HepG2 (cell line): ENCODE results near the gene CD151. TPM values are rescaled to one million over a fixed set of nuclear protein-coding genes. Genes with fewer than 3 reads are reported as not detected.

Source experiments
- ATAC-seq: fragments of 200-7000 bp; cut with Tn5 transposase; 3 replicates; pipeline ENCODE4 v1.9.1; 2020; ENCODE audit warnings: mild to moderate bottlenecking, moderate library complexity
- BruUV-seq: library from RNA; stranded (reverse); fragments of 400-500 nt; replicated peaks from 2 replicates; lab custom pipeline; 2021; lab: Mats Ljungman, UMichigan
- CTCF ChIA-PET: fragments of 300-600 bp; formaldehyde crosslinking; extraction: SDS; loops from one replicate; lab custom pipeline; 2021; ENCODE audit warnings: low total read pairs, inconsistent platforms, low intra/inter-chr PET ratio; lab: Yijun Ruan, JAX
- POLR2A ChIA-PET: fragments of 350-600 bp; sonication (Branson Sonifier 250); formaldehyde crosslinking; loops from one replicate; lab custom pipeline; 2020; ENCODE audit warnings: antibody characterized with exemption, inconsistent platforms; lab: Yijun Ruan, JAX
- DNase-seq: peaks from one replicate; pipeline ENCODE4 v3.0.0-alpha.2; 2015; ENCODE audit warnings: low spot score
- FAIRE-seq: peaks from 3 replicates; lab custom pipeline; 2011; peaks lifted over from hg19 to GRCh38; lab: Jason Lieb, UNC
- H2AFZ ChIP-seq: one replicate; pipeline ENCODE4 v1.6.1; 2011; ENCODE audit warnings: low read length, inconsistent platforms
- H3K27ac ChIP-seq: fragments of 300-600 bp; 3 replicates; pipeline ENCODE4 v1.8.0; 2011; ENCODE audit warnings: mixed run types, mild to moderate bottlenecking, mixed read lengths, low read length, inconsistent platforms; ENCODE audit not compliant: insufficient read depth; ENCODE audit errors: extremely low read length
- H3K27me3 ChIP-seq, 2 experiments: fragments of 200-600 bp in 1 of 2; 2 replicates in 1 of 2; 3 replicates in 1 of 2; pipeline versions ENCODE4 v1.6.0 to v1.8.0; 2011; ENCODE audit warnings: low read length in 2 of 2, mild to moderate bottlenecking in 2 of 2, moderate library complexity in 2 of 2, inconsistent platforms in 1 of 2; ENCODE audit not compliant: insufficient read depth in 2 of 2, control insufficient read depth in 1 of 2
- H3K36me3 ChIP-seq, 2 experiments: fragments of 200-600 bp in 1 of 2; replicated peaks in 1 of 2; 2 replicates in 1 of 2; 3 replicates in 1 of 2; pipeline versions ENCODE4 v1.5.1 to v1.8.0; 2011; ENCODE audit warnings: low read length in 2 of 2, inconsistent platforms in 1 of 2; ENCODE audit not compliant: insufficient read depth in 2 of 2, control insufficient read depth in 1 of 2
- H3K4me1 ChIP-seq: 2 replicates; pipeline ENCODE4 v1.5.1; 2012; ENCODE audit warnings: low read length, inconsistent platforms; ENCODE audit not compliant: insufficient read depth
- H3K4me2 ChIP-seq: 2 replicates; pipeline ENCODE4 v1.6.0; 2011; ENCODE audit warnings: low read depth, low read length, inconsistent platforms
- H3K4me3 ChIP-seq, 3 experiments: fragments of 200-600 bp in 1 of 3; sonication (generic), shearing (Covaris generic) in 1 of 3; replicated peaks in 1 of 3; 2 replicates each; pipeline ENCODE4 v1.5.1; 2011 to 2016; ENCODE audit warnings: low read length in 3 of 3, inconsistent platforms in 2 of 3, low read depth in 2 of 3, mild to moderate bottlenecking in 2 of 3, control low read depth in 1 of 3, mixed read lengths in 1 of 3; ENCODE audit not compliant: insufficient read depth in 1 of 3
- H3K79me2 ChIP-seq: one replicate; pipeline ENCODE4 v1.6.1; 2011; ENCODE audit warnings: low read length, inconsistent platforms; ENCODE audit not compliant: insufficient read depth
- H3K9ac ChIP-seq: 2 replicates; pipeline ENCODE4 v1.6.0; 2011; ENCODE audit warnings: mild to moderate bottlenecking, low read depth, low read length, inconsistent platforms; ENCODE audit not compliant: insufficient read depth
- H3K9me3 ChIP-seq: 2 replicates; pipeline ENCODE4 v1.5.1; 2012; ENCODE audit warnings: mild to moderate bottlenecking, low read length
- H4K20me1 ChIP-seq: 2 replicates; pipeline ENCODE4 v1.6.0; 2011; ENCODE audit warnings: inconsistent platforms, mild to moderate bottlenecking, low read length, moderate library complexity; ENCODE audit not compliant: insufficient read depth
- ATF3 ChIP-seq: sonication (generic); formaldehyde crosslinking; IDR thresholded peaks from 2 replicates; pipeline ENCODE4 v1.4.0; 2020; ENCODE audit warnings: missing genetic modification reagents
- CEBPG ChIP-seq: IDR thresholded peaks from 2 replicates; pipeline ENCODE4 v1.6.1; 2016
- ELF1 ChIP-seq: sonication (generic); formaldehyde crosslinking; IDR thresholded peaks from 2 replicates; pipeline ENCODE4 v1.4.0; 2020; ENCODE audit warnings: missing genetic modification reagents
- EZH2 ChIP-seq: conservative IDR thresholded peaks from 2 replicates; pipeline ENCODE4 v1.6.1; 2012; ENCODE audit warnings: mild to moderate bottlenecking, low read depth, low read length, moderate library complexity
- FOXP4 ChIP-seq: sonication (generic); formaldehyde crosslinking; IDR thresholded peaks from 2 replicates; pipeline ENCODE4 v1.4.0; 2020; ENCODE audit warnings: missing genetic modification reagents
- GFI1 ChIP-seq: sonication (generic); formaldehyde crosslinking; IDR thresholded peaks from 2 replicates; pipeline ENCODE4 v1.5.0; 2020; ENCODE audit warnings: missing genetic modification reagents, mild to moderate bottlenecking, borderline replicate concordance
- HNF4A ChIP-seq: sonication (generic); formaldehyde crosslinking; IDR thresholded peaks from 2 replicates; pipeline ENCODE4 v1.4.0; 2020; ENCODE audit warnings: missing genetic modification reagents
- KLF15 ChIP-seq: sonication (generic); formaldehyde crosslinking; IDR thresholded peaks from 2 replicates; pipeline ENCODE4 v1.8.1; 2023; ENCODE audit warnings: borderline replicate concordance, mild to moderate bottlenecking, inconsistent platforms, missing genetic modification reagents, mixed read lengths
- PAXIP1 ChIP-seq: sonication (generic); formaldehyde crosslinking; conservative IDR thresholded peaks from 2 replicates; pipeline ENCODE4 v1.4.0; 2020; ENCODE audit warnings: mild to moderate bottlenecking, missing genetic modification reagents, moderate library complexity
- PPARG ChIP-seq: conservative IDR thresholded peaks from 2 replicates; pipeline ENCODE4 v1.6.1; 2016; ENCODE audit warnings: missing biosample characterization, missing genetic modification reagents
- SAP130 ChIP-seq: IDR thresholded peaks from 2 replicates; pipeline ENCODE4 v1.6.1; 2016; ENCODE audit warnings: low read depth
- ZNF20 ChIP-seq: sonication (generic); formaldehyde crosslinking; IDR thresholded peaks from 2 replicates; pipeline ENCODE4 v1.4.0; 2020; ENCODE audit warnings: mild to moderate bottlenecking, moderate library complexity, missing genetic modification reagents
- ZNF281 ChIP-seq: sonication (generic); formaldehyde crosslinking; IDR thresholded peaks from 2 replicates; pipeline ENCODE4 v1.4.0; 2020; ENCODE audit warnings: missing genetic modification reagents, borderline replicate concordance
- ZNF788 ChIP-seq: sonication (generic); formaldehyde crosslinking; IDR thresholded peaks from 2 replicates; pipeline ENCODE4 v1.5.0; 2020; ENCODE audit warnings: mild to moderate bottlenecking, missing genetic modification reagents, borderline replicate concordance
- WGBS: methylation state at CpG from one replicate; pipeline ENCODE4 v1.1.6; 2017; ENCODE audit warnings: low lambda C conversion rate; 5-methylcytosine and 5-hydroxymethylcytosine counted together
- in situ Hi-C: cut with HindIII; loops from 2 replicates; pipeline ENCODE4 v1.10.0; 2017; ENCODE audit warnings: low pct_unique_long_range_greater_than_20kb; ENCODE audit not compliant: extremely low pct_ligation_motif_present
- intact Hi-C: fragments of 100-400 bp; cut with micrococcal nuclease; formaldehyde crosslinking; loops from one replicate; pipeline ENCODE4 v1.10.0; 2022; ENCODE audit not compliant: unreplicated experiment
- polyA plus RNA-seq, 8 experiments: library from polyadenylated mRNA; depleted of rRNA in 3 of 8; stranded (reverse) in 7 of 8; unstranded in 1 of 8; fragments of >200 nt; fragmentation: Illumina TruSeq in 4 of 8; extraction: Trizol in 4 of 8; gene quantifications; 2 replicates each; pipeline versions ENCODE4 v1.2.1 to v1.2.3, GENCODE V29; 2011 to 2016; ENCODE audit warnings: low read depth in 4 of 8, missing spikeins in 1 of 8, mixed read lengths in 1 of 8; ENCODE audit not compliant: insufficient read depth in 1 of 8
- total RNA-seq, 5 experiments: library from RNA; depleted of rRNA; stranded (reverse); fragments of >200 nt; fragmentation: Illumina TruSeq; extraction: Trizol; gene quantifications; 2 replicates each; pipeline ENCODE4 v1.2.3, GENCODE V29; 2016; ENCODE audit warnings: low read depth in 1 of 5

CD151 gene
- total and polyA plus RNA-seq, 2 of the 13 experiments (the other 11 are each of a cell fraction or from before 2014, with no cell fraction given), result 125 to 197 TPM

- FAIRE-seq (peak; percentile 21), ATAC-seq (peak; percentile 39), DNase-seq (peak; percentile 74)
- H3K27me3 ChIP-seq, result no peaks in the 10 kb centered on the region; a peak in 1 of 5 replicates
- H3K9ac ChIP-seq, result peak within 1 kb of the TSS; percentile 92
- H3K36me3 ChIP-seq, result peaks cover 10% of the 10 kb centered on the region in 2 experiments
- H3K4me1 ChIP-seq, result peaks cover 27% of the 10 kb centered on the region
- intact Hi-C loops, result no loop called here
- H4K20me1 ChIP-seq, result peaks cover 20% of the 10 kb centered on the region
- CTCF ChIA-PET, result no interaction called here
- H2AFZ ChIP-seq, result no peak within 1 kb of the TSS
- BruUV-seq, result TSS peak; percentile 81
- 10% methylated on average over 4 of the region's 20 CpGs for WGBS
- peak within 1 kb of the TSS; percentile 80 to 98 (median 94) for H3K4me3 ChIP-seq
- peaks cover 20% of the 10 kb centered on the region for H3K79me2 ChIP-seq
- H3K4me2 ChIP-seq, result peak within 1 kb of the TSS; percentile 98
- H3K27ac ChIP-seq, result peak within 1 kb of the TSS; percentile 92
- no peaks in the 10 kb centered on the region for H3K9me3 ChIP-seq
- POLR2A ChIA-PET, result interaction anchor here (0.7 to 9.2 kb wide), 25 partner anchors 8 to 349 kb away, joined by 3 to 264 read pairs (median 8); partner anchors contain the start of genes CD151, CHID1, CRACR2B and DEAF1
- in situ Hi-C loops, result no loop called here
- TF ChIP-seq ZNF281, result peak; percentile 57; the same call in 1 of the 2 replicates
- TF ChIP-seq CEBPG (CRISPR knock-in tag), result peak; percentile 86
- TF ChIP-seq KLF15, result peak; percentile 77; the same call in 1 of the 2 replicates
- TF ChIP-seq GFI1, result peak; percentile 60; the same call in 1 of the 2 replicates
- TF ChIP-seq FOXP4 (CRISPR knock-in tag), result peak; percentile 29; the same call in 1 of the 2 replicates
- peak; percentile 33; the same call in 1 of the 2 replicates for TF ChIP-seq HNF4A (CRISPR knock-in tag)
- TF ChIP-seq ATF3 (CRISPR knock-in tag), result peak; percentile 92
- peak; percentile 60; the same call in 1 of the 2 replicates for TF ChIP-seq ZNF788 (CRISPR knock-in tag)
- peak; percentile 80 for TF ChIP-seq ELF1 (CRISPR knock-in tag)
- TF ChIP-seq EZH2, result no peak
- no peak for TF ChIP-seq ZNF20 (CRISPR knock-in tag)
- peak; percentile 49; the same call in 1 of the 2 replicates for TF ChIP-seq PPARG
- peak; percentile 25; the same call in 1 of the 2 replicates for TF ChIP-seq PAXIP1 (CRISPR knock-in tag)
- TF ChIP-seq SAP130 (CRISPR knock-in tag), result peak; percentile 52
Measured at GRCh38 chr11:818396-819128, 14.2 kb upstream of the CD151 start, which contains the start of gene PNPLA2. TSS of gene PNPLA2 (plus strand) at chr11:818914. CDS start at chr11:819719, 805 bp downstream.
